GM06990 (cell line): ENCODE data around the gene RPN1.

Experiments
- DNase-seq: peaks from one replicate; pipeline ENCODE4 v3.0.0-alpha.2; 2011; ENCODE audit not compliant: insufficient read length; ENCODE audit errors: extremely low read depth
- H3K27me3 ChIP-seq: replicated peaks from 2 replicates; pipeline ENCODE4 v1.6.0; 2011; ENCODE audit warnings: low read length; ENCODE audit not compliant: control insufficient read depth, insufficient read depth
- H3K36me3 ChIP-seq: 2 replicates; pipeline ENCODE4 v1.5.1; 2011; ENCODE audit warnings: low read length; ENCODE audit not compliant: control insufficient read depth, insufficient read depth
- H3K4me3 ChIP-seq: replicated peaks from 2 replicates; pipeline ENCODE4 v1.5.1; 2011; ENCODE audit warnings: low read depth, mild to moderate bottlenecking, control low read depth, low read length
- TF ChIP-seq, protein P1 (sequence below): IDR thresholded peaks from 2 replicates; pipeline ENCODE4 v1.5.1; 2011; ENCODE audit warnings: low read length, control low read depth, mild to moderate bottlenecking, inconsistent platforms; ENCODE audit not compliant: insufficient read depth, poor library complexity, severe bottlenecking

RPN1 gene

GRCh38 chr3:128617557-128618397 lies 32.8 kb downstream of the RPN1 start:
- Histone ChIP-seq H3K27me3 (no peaks in the 10 kb centered on the region), H3K36me3 (peaks cover 23% of the 10 kb centered on the region), H3K4me3 (peak overlapping the region; percentile 82)
- DNase-seq = peak; percentile 96
- TF ChIP-seq, protein P1, sequence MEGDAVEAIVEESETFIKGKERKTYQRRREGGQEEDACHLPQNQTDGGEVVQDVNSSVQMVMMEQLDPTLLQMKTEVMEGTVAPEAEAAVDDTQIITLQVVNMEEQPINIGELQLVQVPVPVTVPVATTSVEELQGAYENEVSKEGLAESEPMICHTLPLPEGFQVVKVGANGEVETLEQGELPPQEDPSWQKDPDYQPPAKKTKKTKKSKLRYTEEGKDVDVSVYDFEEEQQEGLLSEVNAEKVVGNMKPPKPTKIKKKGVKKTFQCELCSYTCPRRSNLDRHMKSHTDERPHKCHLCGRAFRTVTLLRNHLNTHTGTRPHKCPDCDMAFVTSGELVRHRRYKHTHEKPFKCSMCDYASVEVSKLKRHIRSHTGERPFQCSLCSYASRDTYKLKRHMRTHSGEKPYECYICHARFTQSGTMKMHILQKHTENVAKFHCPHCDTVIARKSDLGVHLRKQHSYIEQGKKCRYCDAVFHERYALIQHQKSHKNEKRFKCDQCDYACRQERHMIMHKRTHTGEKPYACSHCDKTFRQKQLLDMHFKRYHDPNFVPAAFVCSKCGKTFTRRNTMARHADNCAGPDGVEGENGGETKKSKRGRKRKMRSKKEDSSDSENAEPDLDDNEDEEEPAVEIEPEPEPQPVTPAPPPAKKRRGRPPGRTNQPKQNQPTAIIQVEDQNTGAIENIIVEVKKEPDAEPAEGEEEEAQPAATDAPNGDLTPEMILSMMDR = peak; percentile 95

GRCh38 chr3:128617270-128617556 lies 33.4 kb downstream of the RPN1 start:
- DNase-seq = no peak
- Histone ChIP-seq H3K4me3 (peak overlapping the region; percentile 82), H3K27me3 (no peaks in the 10 kb centered on the region), H3K36me3 (peaks cover 21% of the 10 kb centered on the region)
- TF ChIP-seq, protein P1 = no peak

GRCh38 chr3:128616516-128617269 lies 33.9 kb downstream of the RPN1 start:
- DNase-seq = no peak
- TF ChIP-seq, protein P1 = no peak
- no peaks in the 10 kb centered on the region for H3K27me3 ChIP-seq
- H3K36me3 ChIP-seq = peaks cover 17% of the 10 kb centered on the region
- peak overlapping the region; percentile 82; the same call in 1 of the 2 replicates for H3K4me3 ChIP-seq

DNA sequence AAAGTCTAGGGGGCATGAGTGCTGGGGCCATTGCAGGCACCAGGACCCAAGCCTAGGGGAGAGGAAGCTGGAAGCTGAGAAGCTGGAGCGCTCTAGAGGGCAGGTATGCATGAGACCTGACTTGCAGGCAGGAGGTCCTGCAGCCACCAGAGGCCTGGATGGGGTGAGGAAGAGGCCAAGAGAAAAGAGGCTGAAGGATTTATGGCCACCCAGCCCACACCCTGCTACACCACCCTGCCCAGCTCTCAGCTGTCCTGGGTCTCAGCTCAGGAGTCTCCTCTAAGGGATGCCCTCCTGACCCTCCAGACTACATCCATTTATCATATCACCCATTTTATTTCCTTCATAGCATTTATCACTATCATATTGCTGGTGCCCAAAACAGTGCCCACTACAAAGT lies 36.5 kb downstream of the RPN1 start:
- no peak overlapping the region for H3K4me3 ChIP-seq
- TF ChIP-seq, protein P1 = no peak
- peaks cover 3% of the 10 kb centered on the region for H3K36me3 ChIP-seq
- no peak for DNase-seq
- H3K27me3 ChIP-seq = no peaks in the 10 kb centered on the region

DNA sequence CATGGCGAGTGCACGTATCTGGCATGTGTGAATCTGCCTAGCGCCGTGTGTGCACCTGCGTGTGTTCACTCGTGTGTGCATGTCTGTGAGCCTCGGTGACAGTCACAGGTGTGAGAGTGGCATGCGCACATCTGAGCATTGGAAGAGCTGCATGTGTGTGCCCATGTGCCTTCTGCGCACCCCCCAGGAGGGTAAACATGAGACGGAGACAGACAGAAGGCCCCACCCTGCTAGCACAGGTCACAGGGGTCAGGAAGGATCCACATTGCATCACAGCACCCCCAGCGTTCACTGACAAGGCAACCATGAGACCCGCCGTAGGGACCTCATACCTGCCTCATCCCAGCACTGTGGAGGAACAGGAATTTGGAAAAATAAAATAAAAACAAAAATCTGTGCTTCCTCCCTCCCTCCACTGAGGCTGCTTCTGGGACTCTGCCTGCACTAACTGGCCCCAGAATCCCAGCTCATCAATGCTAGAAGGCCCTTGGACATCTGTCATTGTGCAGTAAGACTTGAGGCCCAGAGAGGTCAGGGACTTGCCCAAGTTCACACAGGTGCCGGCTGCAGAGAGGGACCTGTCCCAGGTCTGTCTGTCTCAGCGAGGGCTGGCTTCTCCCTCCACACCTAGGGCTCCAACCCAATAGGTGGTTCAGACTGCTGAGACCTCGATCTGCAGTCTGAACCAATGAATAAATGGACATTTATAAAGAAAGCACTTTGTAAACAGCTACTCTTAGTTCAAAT lies 37.4 kb downstream of the RPN1 start:
- Histone ChIP-seq H3K36me3 (peaks cover 2% of the 10 kb centered on the region), H3K4me3 (no peak overlapping the region), H3K27me3 (no peaks in the 10 kb centered on the region)
- TF ChIP-seq, protein P1 = no peak
- no peak for DNase-seq
